MM.1S (cell line): ENCODE data around the gene FIP1L1.

ENCODE experiments used
- CTCF ChIP-seq: fragments of 300-600 bp; sonication (generic); IDR thresholded peaks from 2 replicates; pipeline ENCODE4 v1.5.1; 2016; ENCODE audit warnings: antibody characterized with exemption, low read length, mixed read lengths
- EZH2 ChIP-seq: fragments of 300-600 bp; sonication (generic); optimal IDR thresholded peaks from 2 replicates; pipeline ENCODE3; 2017; ENCODE audit warnings: low read depth, mild to moderate bottlenecking, antibody characterized with exemption, low read length, mixed read lengths
- EZH2phosphoT487 ChIP-seq: fragments of 300-600 bp; sonication (generic); IDR thresholded peaks from 2 replicates; pipeline ENCODE4 v1.6.1; 2018; ENCODE audit warnings: antibody characterized with exemption, low read length

DNA sequence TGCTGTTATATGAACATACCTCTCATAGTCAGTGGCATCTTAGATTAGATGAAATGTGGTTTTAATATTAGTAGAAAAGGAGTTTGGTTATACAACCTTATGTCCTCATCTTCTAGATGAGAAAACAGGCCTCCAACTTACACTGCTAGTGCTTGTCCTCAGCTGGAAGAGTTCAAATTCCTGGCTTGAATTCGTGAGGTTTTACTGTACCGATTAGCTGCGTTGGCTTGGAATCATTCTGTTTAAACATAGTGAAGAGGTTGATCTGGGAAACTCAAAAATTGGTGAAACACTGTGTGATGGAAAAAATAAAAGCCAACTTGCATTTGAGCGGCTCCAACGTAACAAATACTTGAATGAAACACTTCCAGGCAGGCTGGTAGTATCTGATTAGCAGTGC, 132.9 kb downstream of the FIP1L1 start:
- no peak for TF ChIP-seq CTCF
- TF ChIP-seq EZH2, result no peak
- TF ChIP-seq EZH2phosphoT487, result no peak
